Fibroblast of lung (primary cell): Measurements from ENCODE around the gene HAT1.

Experiments used
- CTCF ChIP-seq, 2 donors: IDR thresholded peaks in 1 of 2; conservative IDR thresholded peaks in 1 of 2; 1 replicate in 1 of 2; 2 replicates in 1 of 2; pipeline ENCODE4 v1.5.1; 2011 to 2012; ENCODE audit warnings: low read length in 2 of 2, control low read depth in 1 of 2, inconsistent platforms in 1 of 2, low read depth in 1 of 2, mild to moderate bottlenecking in 1 of 2
- EZH2 ChIP-seq: IDR thresholded peaks from 2 replicates; pipeline ENCODE4 v1.5.1; 2012; ENCODE audit warnings: low read length, control low read depth, mild to moderate bottlenecking; ENCODE audit errors: missing control alignments

DNA sequence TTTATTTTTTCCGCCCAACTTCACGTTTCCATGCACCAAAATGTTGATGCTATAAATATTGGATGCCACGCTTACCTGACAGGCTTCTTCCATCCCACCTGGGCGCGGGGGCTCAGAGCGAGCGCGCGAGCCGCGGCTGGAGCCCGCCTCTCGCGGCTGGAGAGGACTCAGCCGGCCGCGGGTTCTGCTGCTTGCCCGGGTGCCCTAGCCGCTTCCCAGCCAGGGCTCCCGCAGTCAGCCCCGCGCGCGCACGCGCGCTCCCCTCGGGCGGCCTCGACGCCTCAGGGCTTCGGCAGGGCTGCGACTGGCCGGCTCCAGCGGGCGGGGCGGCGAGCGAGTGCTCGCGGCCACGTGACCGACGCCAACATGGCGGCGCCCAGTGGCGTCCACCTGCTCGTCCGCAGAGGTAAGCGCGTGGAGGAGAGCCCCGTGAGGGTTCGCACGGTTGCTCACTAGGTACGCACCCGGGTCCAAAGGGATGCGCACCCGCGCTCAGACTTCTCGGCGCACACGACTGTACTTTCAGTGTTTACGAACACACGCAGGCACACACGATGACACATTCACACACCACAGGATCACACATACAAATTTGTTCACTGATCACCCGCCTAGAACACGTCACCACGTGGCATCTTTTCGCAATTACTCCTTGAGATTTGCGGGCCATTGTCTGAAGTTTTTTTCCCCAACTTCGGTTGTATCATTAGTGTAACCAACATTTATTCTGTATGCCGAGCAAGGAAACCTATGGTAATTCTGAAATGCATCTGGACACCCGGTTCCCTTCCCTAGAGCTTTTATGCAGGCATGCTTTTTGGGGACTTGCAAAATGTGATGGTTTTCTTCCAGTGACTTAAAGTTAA, 77.6 kb downstream of the HAT1 start, which contains the start of gene METAP1D:
- no peak for TF ChIP-seq CTCF (conservative IDR thresholded peaks at IDR 0.05 in 1 of 2, IDR thresholded peaks at IDR 0.05 in 1 of 2; ENCODE audit: low read depth in 1 of 2, low read length in 2 of 2)
- TF ChIP-seq EZH2: no peak
